ENCODE measurements around the gene KIAA0825.
"Not testable (repeated sequence)": the region's sequence is repeated elsewhere in the genome, so short reads cannot be mapped to it uniquely, and the experiment has no call there.

The KIAA0825 gene

DNA sequence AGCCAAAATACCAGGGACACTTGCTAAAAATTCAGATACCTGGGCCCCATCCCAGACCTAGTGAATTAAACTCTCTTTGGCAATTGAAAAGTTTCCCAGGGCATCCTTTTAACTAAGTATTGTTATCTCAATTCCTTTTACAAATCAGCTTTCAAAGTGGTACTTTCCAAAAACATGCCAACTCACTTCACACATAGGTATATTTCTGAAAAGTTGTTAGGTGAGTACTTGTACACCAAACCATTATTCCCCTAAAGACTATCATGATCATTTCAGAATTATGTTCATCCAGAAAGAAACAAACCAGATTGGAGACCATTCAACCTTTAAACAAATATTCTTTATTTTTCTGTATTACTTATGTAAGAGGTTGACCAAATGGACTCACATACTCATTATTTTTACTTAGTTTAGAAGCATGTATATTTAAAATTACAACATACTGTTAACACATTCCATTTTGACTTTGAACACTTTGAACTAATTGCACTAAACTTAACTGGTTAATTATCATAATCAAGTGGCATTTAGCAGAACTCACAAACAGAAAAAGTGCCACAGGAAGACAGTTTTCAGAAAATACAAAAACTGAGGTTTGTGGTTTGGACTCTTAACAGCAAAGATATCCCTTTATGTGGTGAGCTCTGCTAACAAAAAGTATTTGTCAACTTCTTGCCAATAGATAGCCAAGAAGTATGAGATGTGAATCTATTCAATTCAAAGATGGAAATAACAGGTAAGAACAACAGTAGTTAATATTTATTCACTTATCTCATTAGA, 40.7 kb downstream of the KIAA0825 start:
- DNase-seq = no peak

GRCh38 chr5:94575196-94575595, 43.2 kb downstream of the KIAA0825 start:
- no peak for DNase-seq

DNA sequence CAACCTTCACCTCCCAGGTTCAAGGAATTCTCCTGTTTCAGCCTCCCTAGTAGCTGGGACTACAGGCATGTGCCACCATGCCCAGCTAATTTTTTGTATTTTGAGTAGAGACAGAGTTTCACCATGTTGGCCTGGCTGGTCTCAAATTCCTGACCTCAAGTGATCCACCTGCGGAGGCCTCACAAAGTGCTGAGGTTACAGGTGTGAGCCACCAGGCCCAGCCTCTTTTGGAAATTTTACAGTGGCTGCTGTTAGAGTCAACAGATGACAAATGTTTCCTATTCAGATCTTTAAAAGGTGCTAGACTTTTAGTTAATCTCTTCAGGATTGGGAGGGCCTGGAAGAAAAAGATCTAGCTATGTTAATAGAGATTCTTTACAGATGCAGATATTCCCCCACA, 45.1 kb downstream of the KIAA0825 start:
- DNase-seq = not testable (repeated sequence)

GRCh38 chr5:94571415-94571814, 47.0 kb downstream of the KIAA0825 start:
- DNase-seq = no peak

GRCh38 chr5:94564812-94565211, 53.6 kb downstream of the KIAA0825 start:
- DNase-seq = no peak

GRCh38 chr5:94562327-94562971, 56.0 kb downstream of the KIAA0825 start:
- DNase-seq = no peak

DNA sequence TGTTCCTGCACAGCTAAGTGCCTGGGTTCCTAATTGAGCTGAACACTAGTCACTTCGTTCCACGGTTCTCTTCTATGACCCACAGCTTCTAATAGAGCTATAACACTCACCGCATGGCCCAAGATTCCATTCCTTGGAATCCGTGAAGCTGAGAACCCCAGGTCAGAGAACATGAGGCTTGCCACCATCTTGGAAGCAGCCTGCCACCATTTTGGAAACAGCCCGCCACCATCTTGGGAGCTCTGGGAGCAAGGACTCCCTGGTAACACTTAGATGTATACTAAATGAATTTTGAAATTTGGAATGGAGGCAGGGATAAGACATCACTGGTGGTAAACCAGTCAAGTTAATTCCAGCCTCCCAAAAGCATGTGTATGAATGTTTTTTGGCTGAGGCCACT, 60.4 kb downstream of the KIAA0825 start:
- no peak for DNase-seq

GRCh38 chr5:94551858-94552257, 66.5 kb downstream of the KIAA0825 start:
- DNase-seq = no peak

- peak; percentile 85 for DNase-seq
Measured at GRCh38 chr5:94545870-94546625, 72.4 kb downstream of the KIAA0825 start.

DNA sequence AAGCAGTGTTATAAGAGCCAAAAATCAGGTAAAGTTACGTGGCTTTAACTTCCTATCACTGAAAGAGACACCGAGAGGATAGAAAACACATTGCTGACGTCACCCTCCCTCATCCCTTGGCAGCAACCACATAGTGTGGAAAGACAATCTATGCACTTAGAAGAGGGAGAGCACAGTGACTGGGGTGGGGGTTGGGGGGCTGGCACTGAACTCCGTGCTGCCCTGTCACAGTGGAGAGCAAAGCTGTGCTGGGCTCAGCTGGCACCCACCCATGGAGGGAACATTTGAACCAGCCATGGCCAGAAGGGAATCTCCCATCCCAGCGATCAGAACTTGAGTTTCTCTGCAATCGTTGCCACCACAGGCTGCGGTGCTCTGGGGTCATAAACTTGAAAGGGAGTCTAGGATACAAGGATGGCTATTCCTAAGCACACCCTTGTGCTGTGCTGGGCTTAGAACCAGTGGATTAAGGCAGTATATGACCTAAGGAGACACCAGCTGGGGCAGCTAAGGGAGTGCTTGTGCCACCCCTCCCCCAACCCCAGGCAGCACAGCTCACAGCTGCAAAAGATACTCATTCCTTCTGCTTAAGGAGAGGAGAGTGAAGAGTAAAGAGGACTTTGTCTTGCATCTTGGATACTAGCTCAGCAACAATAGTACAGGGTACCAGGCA, 73.4 kb downstream of the KIAA0825 start:
- no peak for DNase-seq

DNA sequence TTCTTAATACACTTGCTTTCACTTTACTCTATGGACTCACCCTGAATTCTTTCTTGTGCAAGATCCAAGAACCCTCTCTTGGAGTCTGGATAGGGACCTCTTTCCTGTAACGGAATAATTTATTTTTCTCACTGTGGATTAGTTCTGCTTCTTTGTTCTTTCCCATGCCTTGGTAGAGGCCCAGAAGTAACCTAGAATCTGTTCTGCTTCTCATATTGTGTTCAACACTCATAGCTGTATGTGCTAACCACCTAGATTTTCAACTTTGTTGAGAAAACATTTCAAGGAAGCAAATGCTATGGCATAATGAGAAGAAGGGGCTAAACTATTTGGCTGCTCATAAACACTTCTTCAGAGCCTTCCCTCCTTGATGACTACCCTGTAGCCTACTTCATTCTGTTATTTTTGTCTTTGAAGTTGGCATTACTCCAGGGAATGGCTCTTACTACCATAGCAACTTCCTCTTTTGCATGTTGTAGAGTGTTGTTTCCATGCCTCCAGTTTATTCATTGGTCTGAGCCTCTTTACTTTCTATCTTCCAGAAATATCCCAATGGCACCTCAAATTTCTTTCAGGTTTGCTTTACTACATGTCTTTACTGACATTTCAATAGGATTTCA, 74.3 kb downstream of the KIAA0825 start:
- peak; percentile 58 for DNase-seq

DNA sequence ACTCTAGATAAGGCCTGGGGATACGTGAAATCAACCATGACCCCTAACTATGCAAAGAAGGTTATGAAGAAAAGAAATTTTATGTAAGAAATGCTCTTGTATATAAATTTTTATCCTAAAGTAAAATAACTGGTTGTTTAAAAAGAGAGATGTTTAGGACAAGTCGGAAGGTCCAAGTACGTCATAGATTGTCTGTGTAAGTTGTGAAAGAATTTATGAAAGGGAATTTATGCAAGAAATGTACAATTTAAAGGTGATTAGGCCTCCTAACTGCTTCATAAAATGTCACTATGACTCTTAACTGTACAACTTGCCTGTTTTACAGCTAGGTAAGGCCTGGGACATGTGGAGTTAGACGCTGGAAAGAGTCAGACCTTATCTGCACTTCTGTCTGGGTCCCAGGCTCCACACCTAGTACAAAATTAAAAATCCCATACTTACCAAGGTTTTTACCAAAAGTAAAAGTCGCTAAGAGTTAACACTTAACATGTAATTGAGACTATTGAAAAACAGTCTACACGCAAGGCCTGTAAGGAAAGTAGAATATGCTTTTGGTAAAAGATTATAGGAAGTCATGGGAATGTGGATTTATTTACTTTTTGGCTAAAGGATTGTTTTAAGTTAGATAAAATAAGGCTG, 77.4 kb downstream of the KIAA0825 start:
- DNase-seq = no peak

GRCh38 chr5:94538260-94538659, 80.1 kb downstream of the KIAA0825 start:
- DNase-seq = no peak

DNA sequence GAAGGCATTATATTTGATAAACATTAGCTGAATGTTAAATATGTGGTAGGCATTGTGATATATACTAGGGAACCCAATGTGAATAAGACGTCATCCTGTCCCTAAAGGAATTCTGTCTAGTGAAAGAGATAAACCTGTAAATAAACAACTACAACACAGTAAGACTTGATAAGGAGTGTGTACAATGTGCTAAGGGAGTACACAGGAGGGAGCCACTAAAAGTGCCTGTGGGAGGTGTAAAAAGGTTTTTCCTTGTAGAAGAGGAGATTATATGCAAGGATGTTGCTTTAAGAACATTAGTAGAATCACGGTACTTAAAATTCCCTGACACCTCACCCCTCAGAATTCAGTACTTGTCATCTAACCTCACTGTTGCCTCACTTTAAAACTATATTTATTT, 91.7 kb downstream of the KIAA0825 start:
- no peak for DNase-seq

DNA sequence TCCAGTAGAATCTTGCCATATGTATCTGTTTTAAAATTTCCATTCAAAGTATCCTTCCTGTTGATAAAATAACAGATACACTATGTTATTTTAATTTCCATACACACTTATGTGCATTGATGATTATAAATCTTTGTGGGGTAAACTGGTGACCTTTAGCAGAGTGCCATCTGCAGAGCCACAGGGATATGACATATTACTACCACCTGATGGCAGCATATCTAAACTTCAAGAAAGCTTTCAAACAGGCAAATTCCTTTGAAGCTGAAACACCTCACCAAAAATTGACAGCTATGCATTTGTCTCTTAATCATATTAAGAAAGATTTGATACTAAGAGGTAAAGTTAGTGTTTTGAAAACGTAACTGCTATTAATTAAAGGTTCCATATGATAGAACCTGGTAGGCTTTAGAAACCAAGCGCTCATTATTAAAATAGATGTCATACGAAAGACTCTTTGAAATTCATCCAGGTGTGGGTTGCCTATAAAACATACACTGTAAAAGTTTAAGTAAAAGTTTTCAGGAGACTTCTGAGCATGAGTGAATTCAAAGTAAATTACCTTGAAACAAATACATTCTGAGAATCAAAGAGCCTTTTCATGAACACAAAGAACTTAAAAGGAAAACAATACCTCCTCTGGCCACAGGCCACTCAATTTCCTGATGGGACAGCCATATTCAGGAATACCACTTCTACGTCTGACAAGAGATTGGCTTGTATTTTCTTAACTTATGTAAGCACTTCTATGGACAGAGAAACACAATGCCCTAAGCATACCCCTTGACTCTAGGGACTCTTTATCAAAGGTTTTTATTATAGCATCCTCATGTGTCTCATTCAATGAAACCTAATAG, 93.3 kb downstream of the KIAA0825 start:
- DNase-seq = peak; percentile 32

DNA sequence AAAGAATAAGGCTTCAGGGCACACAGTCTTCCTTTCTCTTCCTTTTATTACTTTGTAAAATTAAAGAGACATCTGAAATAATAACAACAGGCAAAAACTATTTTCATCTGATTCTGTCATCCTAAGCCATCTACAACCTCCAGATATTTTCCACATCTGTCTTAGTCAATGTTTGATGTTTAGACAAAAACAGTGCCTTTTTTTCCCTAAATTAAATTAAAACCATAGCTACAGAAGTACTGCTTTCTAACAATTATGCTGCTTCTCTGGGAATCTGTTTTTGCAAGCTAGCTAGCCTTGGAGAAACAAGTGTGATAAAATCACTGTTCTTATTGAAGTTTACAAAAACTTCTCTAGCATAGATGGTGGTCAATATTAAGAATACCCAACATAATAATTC, 95.4 kb downstream of the KIAA0825 start:
- DNase-seq = no peak

DNA sequence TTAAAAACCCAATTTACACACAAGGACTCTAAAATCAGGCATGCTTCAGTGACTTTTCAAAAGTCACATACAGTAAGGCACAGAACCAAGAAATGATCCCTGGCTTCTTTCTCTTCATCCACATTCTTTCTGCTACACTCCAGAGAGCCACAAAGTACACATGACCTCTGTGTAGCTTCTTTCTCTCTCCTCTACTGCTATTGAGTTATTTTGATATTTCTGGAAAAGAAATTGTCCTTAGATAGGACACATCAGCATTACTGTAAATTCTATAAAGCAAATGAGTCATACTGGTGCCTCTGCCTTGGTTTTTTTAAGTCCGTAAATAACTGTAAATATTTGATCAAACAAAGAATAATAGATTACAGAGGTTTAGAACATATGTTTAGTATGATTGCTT, 96.3 kb downstream of the KIAA0825 start:
- DNase-seq = no peak

GRCh38 chr5:94517490-94518488, 100.6 kb downstream of the KIAA0825 start:
- DNase-seq = no peak

GRCh38 chr5:94516148-94516547, 102.3 kb downstream of the KIAA0825 start:
- no peak for DNase-seq

Measured in GDM1 (cell line).